Osteocyte (in vitro differentiated cells): ENCODE data around the gene GRPR. TPM values are rescaled to one million over a fixed set of nuclear protein-coding genes. Genes with fewer than 3 reads are reported as not detected.

Experiments used
- DNase-seq: peaks from one replicate; pipeline ENCODE4 v3.0.0; 2021; ENCODE audit warnings: mixed read lengths; ENCODE audit not compliant: unreplicated experiment; ENCODE audit errors: extremely low spot score
- H3K27ac Mint-ChIP-seq: one replicate; pipeline ENCODE4 v1.8.0; 2021; ENCODE audit warnings: mild to moderate bottlenecking, mixed read lengths; ENCODE audit not compliant: unreplicated experiment
- H3K27me3 Mint-ChIP-seq: one replicate; pipeline ENCODE4 v1.8.0; 2021; ENCODE audit warnings: mixed read lengths; ENCODE audit not compliant: unreplicated experiment
- H3K36me3 Mint-ChIP-seq: one replicate; pipeline ENCODE4 v1.8.0; 2021; ENCODE audit warnings: mixed read lengths; ENCODE audit not compliant: unreplicated experiment
- H3K4me1 Mint-ChIP-seq: one replicate; pipeline ENCODE4 v1.8.0; 2021; ENCODE audit warnings: mixed read lengths; ENCODE audit not compliant: unreplicated experiment
- H3K4me3 Mint-ChIP-seq: one replicate; pipeline ENCODE4 v1.8.0; 2021; ENCODE audit warnings: mild to moderate bottlenecking, moderate library complexity, mixed read lengths; ENCODE audit not compliant: unreplicated experiment
- H3K9me3 Mint-ChIP-seq: one replicate; pipeline ENCODE4 v1.8.0; 2021; ENCODE audit warnings: mixed read lengths; ENCODE audit not compliant: unreplicated experiment
- CTCF ChIP-seq: fragments of 200-600 bp; sonication (generic); IDR thresholded peaks from 2 replicates; pipeline ENCODE4 v1.5.0; 2021; ENCODE audit warnings: antibody characterized with exemption, mild to moderate bottlenecking, moderate library complexity
- total RNA-seq: library from RNA; stranded (reverse); gene quantifications from 2 replicates; pipeline ENCODE4 v1.2.1, GENCODE V29; 2021

Gene GRPR
- total RNA-seq, 1 donor from 2014 or later, result 4.0 TPM

GRCh38 chrX:16186380-16187007, 63.1 kb downstream of the GRPR start:
- Mint-ChIP-seq H3K27me3 (no peaks in the 10 kb centered on the region), H3K36me3 (peaks cover 1% of the 10 kb centered on the region), H3K27ac (no peak overlapping the region), H3K9me3 (peaks cover 5% of the 10 kb centered on the region), H3K4me3 (no peak overlapping the region), H3K4me1 (peaks cover 18% of the 10 kb centered on the region)
- no peak for TF ChIP-seq CTCF
- no peak for DNase-seq

DNA sequence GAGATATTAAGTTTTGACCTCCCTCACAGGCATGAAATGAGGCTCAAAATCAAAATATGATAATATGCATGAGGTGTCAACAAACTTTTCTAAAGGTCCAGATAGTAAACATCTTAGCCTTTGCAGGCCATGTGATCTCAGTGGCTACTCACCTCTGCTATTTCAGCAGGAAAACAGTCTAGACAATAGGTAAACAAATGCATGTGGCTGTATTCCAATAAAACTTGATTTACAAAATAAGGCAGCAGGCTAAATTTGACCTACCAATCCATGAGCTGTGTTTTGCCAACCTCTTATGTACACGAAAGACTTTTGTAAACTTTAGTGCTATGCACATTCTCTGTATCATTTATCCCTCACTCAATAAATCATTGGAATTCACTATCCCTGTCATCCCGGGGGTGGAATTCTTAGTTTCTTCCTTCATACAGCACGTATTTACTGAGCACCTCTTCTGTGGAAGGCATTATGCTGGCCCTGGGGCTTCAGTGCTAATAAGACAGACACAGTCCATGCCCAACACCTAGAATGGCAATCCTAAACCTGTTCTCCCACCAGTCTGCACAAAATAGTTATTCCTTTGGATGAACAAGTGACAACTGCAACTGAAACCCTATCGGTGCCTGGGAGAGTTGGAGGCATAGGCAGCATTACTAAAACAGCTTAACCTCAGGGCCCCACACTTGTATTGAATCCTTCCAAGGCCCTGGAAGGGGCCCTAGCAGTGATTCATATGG, 63.8 kb downstream of the GRPR start:
- no peak for TF ChIP-seq CTCF
- Mint-ChIP-seq H3K36me3 (peaks cover 1% of the 10 kb centered on the region), H3K4me3 (no peak overlapping the region), H3K27ac (no peak overlapping the region), H3K9me3 (peaks cover 5% of the 10 kb centered on the region), H3K27me3 (no peaks in the 10 kb centered on the region), H3K4me1 (peaks cover 18% of the 10 kb centered on the region)
- no peak for DNase-seq

DNA sequence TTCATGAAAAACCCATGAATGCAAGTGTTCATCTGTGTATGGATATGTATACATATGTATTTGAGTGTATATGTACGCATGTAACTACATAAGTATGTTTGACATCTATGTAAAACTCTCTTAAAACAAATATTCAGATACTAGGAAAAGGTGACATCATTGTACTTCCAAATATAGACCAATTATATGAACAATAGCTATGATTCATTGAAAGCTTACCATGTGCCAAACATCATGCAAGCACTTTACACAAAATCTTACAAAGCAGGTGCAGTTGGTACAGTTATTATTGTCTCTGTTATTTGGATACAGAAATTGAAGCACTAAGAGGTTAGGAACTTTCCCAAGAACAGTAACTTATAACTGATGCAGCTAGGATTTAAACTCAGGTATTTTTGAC, 65.3 kb downstream of the GRPR start:
- H3K36me3 Mint-ChIP-seq, result peaks cover 1% of the 10 kb centered on the region
- H3K4me1 Mint-ChIP-seq, result peaks cover 18% of the 10 kb centered on the region
- H3K4me3 Mint-ChIP-seq, result no peak overlapping the region
- H3K27me3 Mint-ChIP-seq, result no peaks in the 10 kb centered on the region
- TF ChIP-seq CTCF, result no peak
- H3K9me3 Mint-ChIP-seq, result peaks cover 2% of the 10 kb centered on the region
- DNase-seq, result no peak
- no peak overlapping the region for H3K27ac Mint-ChIP-seq

DNA sequence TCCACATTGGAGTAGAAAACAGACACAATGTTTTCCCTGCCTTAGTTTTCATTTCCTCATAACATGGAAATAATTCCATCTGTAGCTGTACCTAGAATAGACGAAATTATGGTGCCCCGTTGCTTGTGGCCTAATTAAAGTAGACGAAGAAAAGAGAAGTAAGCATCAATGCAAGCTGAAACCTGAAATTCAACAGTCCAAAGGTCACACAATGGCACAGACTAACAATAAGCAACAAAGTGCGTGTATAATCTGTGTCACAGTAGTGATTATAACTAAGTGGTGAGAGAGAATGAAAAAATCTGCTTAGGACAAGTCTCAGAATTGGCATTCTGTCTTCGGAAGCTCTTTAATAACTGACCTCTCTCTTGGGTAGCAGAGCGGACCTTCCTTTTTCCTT, 68.2 kb downstream of the GRPR start:
- Mint-ChIP-seq H3K36me3 (no peaks in the 10 kb centered on the region), H3K27ac (no peak overlapping the region), H3K27me3 (no peaks in the 10 kb centered on the region), H3K4me1 (peaks cover 5% of the 10 kb centered on the region), H3K4me3 (no peak overlapping the region), H3K9me3 (no peaks in the 10 kb centered on the region)
- no peak for TF ChIP-seq CTCF
- no peak for DNase-seq

DNA sequence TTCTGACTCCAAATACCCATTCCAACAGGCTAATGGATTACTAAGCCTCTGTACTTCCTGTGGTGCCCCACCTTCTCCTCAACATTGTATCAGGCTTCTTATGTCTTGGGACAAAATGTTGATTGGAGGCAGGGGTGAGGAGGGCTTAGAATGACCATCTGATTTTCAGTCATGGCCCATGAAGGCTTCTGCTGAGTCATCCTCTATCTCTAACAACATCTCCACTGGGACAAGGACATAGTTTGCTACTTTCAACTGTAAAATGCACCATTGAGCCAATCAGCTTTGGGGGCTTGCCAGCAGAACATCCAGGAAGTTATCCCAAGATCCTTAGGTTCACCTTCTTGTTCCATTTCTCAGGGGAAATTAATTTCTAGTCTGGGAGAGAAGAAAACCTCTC, 73.5 kb downstream of the GRPR start:
- DNase-seq, result no peak
- Mint-ChIP-seq H3K9me3 (no peaks in the 10 kb centered on the region), H3K27ac (no peak overlapping the region), H3K4me3 (no peak overlapping the region), H3K4me1 (no peaks in the 10 kb centered on the region), H3K27me3 (no peaks in the 10 kb centered on the region), H3K36me3 (no peaks in the 10 kb centered on the region)
- no peak for TF ChIP-seq CTCF
